NCI-H146 treated with DMSO at 0.1 percent for 48 hours (cell line): Measurements from ENCODE around the gene RGS9.
"Not testable (repeated sequence)": the region's sequence is repeated elsewhere in the genome, so short reads cannot be mapped to it uniquely, and the experiment has no call there.

Experiments
- DNase-seq: peaks from one replicate; lab custom pipeline; 2025; ENCODE audit not compliant: unreplicated experiment; lab: John Stamatoyannopoulos, UW

RGS9 gene

GRCh38 chr17:65137021-65137939 lies at the start of gene RGS9:
Gene RGS9, plus strand, starts transcription at chr17:65137370. Its CDS starts 171 bp downstream, at chr17:65137541.
- peak; percentile 80 for DNase-seq

DNA sequence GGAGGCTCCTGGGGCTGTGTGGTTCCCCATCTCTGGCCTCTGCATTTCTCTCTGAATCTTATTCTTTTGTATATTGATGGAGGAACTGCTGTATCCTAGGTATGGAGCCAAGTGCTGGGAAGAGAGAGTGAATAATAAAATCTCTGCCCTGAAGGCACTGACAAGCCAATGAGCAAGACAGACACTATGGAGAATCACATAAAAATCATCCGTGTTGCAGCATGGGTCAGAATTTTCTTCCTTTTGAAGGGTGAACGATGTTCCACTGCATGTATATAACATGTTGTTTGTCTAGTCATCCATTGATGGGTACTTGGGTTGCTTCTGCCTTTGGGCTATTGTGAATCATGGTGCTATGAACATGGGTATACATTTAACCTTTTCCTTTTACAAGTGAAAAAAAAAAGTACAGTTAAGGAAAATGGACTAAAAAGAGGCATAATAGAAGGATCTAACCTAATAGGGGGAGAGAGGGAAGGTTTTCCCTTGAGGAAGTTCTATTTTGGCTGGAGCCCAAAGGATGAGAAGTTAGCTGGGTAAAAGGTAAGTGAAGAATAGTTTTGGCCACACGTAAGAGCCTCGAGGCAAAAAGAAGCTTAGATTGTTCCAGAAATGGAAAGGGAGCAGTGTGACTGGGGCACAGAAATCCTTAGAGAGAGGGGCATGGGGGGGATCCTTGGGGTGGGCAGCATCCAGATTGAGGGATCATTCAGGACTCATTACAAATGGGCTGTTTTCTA lies 48.4 kb upstream of the RGS9 start:
- DNase-seq: no peak

GRCh38 chr17:65092262-65092661 lies 44.9 kb upstream of the RGS9 start:
- DNase-seq: no peak

GRCh38 chr17:65092721-65093356 lies 44.3 kb upstream of the RGS9 start:
- DNase-seq: not testable (repeated sequence)

- no peak for DNase-seq
Observed at GRCh38 chr17:65093930-65094329, 43.2 kb upstream of the RGS9 start.

DNA sequence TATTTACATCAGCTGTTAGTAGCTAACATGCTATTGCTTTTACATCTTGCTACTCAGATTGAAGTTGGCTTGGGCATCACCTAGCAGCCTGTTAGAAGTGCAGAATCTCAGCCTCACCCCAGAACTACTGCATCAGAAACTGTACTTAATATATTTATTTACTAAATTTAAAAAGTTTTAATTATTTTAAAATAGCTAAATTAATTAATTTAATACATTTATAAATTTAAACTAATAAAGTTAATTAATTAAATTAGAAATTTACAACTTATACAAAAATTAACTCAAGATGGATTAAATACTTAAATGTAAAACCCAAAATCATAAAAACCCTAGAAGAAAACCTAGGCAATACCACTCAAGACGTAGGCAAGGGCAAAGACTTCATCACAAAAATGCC lies 41.7 kb upstream of the RGS9 start:
- DNase-seq: no peak

- DNase-seq: not testable (repeated sequence)
Observed at GRCh38 chr17:65096382-65096781, 40.8 kb upstream of the RGS9 start.

DNA sequence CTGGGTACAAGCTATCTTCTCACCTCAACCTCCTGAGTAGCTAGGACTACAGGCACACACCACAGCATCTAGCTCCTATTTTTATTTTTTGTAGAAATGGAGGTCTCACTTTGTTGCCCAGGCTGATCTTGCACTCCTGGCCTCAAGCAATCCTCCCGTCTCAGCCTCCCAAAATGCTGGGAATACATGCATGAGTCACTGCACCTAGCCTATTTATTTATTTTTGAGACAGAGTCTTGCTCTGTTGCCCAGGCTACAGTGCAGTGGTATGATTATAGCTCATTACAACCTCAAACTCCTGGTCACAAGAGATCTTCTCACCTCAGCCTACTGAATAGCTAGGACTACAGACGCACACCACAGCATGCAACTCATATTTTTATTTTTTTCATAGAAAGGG lies 40.1 kb upstream of the RGS9 start:
- DNase-seq: no peak

DNA sequence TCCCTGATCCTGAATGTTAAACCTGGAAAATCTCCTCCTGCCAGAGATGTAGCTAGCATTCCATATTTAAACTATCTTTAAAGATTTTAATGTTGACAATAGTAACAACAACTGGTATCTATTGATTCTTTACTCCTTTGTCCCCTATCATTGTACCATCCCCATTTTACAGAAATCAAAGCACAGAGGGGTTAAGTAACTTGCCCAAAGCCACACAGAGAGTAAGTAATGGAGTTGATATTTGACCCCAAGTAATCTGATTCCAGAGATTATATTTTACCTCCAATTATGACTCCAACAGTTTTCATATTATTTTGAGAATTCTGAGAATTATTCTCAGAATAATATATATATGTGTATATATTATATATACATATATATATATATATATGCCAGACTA lies 37.7 kb upstream of the RGS9 start:
- no peak for DNase-seq

- DNase-seq: peak; percentile 42
Observed at GRCh38 chr17:65099941-65100315, 37.2 kb upstream of the RGS9 start.

GRCh38 chr17:65100316-65101140 lies 36.6 kb upstream of the RGS9 start:
- peak; percentile 71 for DNase-seq

DNA sequence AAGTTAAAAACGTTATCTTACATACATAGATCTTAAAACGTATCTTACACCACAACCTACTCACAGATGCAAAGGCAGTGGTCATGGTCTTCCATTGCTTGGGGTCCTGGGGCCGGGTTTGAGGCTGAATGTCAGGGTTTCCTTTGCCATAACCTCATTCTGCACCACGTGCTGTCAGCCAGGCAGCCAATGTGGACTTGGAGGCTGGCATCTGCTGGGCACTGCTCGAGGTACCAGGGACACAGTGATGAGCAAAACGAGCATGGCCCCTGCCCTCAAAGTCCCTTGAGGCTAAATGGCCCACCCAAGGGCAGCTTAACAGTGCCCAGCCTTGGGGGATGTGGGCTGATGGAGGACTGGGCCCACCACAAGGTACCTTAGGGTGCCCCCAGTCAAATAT lies 35.8 kb upstream of the RGS9 start:
- DNase-seq: no peak

DNA sequence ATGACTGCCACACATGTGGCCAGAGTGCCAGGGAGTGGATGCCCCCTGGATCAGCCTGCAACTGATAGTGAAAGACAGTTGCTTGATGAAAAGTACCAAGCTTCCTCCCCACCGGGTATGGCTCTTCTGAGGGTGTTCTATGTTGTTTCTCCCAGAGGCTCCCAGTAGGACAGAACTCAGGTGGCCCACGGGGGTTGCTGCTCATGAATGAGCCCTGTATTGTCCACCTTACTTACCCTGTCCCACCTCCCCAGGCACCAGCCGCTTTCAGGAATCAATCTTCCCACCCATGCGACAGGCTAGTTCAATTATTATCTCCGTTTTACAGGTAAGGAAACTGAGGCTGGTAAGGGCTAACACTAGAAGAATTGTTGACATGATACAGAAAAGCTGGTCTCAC lies 34.9 kb upstream of the RGS9 start:
- DNase-seq: no peak

DNA sequence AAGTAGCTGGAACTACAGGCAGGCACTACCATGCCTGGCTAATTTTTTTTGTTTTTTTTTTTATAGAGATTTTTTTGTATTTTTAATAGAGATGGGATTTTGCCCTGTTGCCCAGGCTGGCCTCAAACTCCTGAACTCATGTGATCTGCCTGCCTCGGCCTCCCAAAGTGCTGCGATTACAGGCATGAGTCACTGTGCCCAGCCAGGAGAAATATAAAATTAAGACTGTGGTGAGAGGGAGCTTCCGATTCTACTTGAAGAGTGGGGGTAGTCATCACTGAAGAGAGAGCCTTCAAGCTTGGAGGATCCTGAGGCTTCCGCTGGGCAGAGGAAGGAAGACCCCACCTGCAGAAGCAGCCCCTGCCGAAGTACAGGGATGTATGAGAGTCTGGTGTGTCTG lies 34.4 kb upstream of the RGS9 start:
- no peak for DNase-seq

DNA sequence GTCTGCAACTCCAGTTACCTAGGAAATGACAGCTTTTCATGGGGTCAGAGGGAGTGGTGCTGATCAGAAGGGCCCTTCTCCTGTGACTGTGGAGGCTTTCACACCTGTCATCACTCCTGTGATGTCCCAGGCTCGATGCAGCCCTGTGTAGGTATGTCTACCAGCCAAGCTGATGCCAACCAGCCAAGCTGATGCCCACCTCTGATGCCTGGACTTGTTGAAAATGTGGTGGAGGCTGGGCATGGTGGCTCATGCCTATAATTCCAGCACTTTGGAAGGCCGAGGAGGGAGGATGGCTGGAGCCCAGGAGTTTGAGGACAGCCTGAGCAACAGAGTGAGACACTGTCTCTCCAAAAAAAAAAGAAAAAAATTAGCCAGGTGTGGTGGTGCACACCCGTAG lies 33.7 kb upstream of the RGS9 start:
- DNase-seq: no peak

GRCh38 chr17:65103896-65104295 lies 33.3 kb upstream of the RGS9 start:
- DNase-seq: no peak

- DNase-seq: no peak
Observed at GRCh38 chr17:65104541-65104940, 32.6 kb upstream of the RGS9 start.

- DNase-seq: no peak
Observed at GRCh38 chr17:65104973-65105372, 32.2 kb upstream of the RGS9 start.

GRCh38 chr17:65108152-65108551 lies 29.0 kb upstream of the RGS9 start:
- no peak for DNase-seq

GRCh38 chr17:65109543-65109942 lies 27.6 kb upstream of the RGS9 start:
- no peak for DNase-seq
